ENCODE results near the gene FAM131B. TPM values are rescaled to one million over a fixed set of nuclear protein-coding genes. Genes with fewer than 3 reads are reported as not detected.

The FAM131B gene
- total RNA-seq, 2 donors from 2014 or later: 0.08 to 0.48 TPM

DNA sequence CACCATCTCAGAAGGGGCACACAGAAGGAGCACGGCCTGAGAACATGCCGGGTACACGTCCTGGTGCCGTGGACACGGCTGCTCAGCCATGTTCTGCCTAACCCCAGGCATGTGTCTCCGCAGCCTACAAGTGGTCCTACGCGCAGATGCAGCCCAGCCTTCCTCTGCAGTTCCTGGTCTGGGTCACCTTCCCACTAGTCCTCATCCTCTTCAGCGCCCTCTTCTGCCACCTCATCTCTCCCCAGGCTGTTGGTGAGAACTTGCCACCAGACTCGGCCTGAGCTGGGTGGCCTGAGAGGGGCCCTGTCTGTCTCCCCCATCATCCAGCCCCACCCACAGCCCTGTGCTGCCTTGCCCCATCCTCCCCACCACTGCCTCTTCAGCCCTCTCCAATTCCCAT, 41.3 kb downstream of the FAM131B start:
- Histone ChIP-seq H3K9me3 (no peaks in the 10 kb centered on the region), H3K27ac (no peak overlapping the region), H3K27me3 (no peaks in the 10 kb centered on the region), H3K4me3 (no peak overlapping the region), H3K36me3 (no peaks in the 10 kb centered on the region), H3K4me1 (peaks cover 0 to 13% of the 10 kb centered on the region in 2 donors)
- TF ChIP-seq, protein P1, sequence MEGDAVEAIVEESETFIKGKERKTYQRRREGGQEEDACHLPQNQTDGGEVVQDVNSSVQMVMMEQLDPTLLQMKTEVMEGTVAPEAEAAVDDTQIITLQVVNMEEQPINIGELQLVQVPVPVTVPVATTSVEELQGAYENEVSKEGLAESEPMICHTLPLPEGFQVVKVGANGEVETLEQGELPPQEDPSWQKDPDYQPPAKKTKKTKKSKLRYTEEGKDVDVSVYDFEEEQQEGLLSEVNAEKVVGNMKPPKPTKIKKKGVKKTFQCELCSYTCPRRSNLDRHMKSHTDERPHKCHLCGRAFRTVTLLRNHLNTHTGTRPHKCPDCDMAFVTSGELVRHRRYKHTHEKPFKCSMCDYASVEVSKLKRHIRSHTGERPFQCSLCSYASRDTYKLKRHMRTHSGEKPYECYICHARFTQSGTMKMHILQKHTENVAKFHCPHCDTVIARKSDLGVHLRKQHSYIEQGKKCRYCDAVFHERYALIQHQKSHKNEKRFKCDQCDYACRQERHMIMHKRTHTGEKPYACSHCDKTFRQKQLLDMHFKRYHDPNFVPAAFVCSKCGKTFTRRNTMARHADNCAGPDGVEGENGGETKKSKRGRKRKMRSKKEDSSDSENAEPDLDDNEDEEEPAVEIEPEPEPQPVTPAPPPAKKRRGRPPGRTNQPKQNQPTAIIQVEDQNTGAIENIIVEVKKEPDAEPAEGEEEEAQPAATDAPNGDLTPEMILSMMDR (IDR thresholded peaks at IDR 0.05): no peak
- peak; percentile 48 for DNase-seq (ENCODE audit: low spot score)

DNA sequence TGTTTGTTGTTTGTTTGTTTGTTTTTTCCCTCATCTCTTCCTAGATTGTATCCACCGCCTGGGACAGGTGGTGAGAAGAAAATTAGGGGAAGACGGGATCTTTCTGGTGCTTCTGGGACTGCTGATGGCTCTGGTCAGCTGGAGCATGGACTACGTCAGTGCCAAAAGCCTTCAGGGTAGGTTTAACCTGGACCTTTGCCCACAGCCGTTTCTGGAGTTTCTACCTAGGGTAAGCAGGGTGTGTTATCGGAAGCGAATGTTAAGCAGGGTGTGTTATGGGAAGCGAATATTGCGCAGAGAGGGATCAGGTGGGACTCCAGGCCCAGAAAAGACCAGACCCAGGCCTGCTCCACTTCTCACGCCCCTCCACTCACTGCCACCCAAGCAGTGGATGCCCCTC, 41.9 kb downstream of the FAM131B start:
- Histone ChIP-seq H3K27me3 (no peaks in the 10 kb centered on the region), H3K36me3 (no peaks in the 10 kb centered on the region), H3K4me3 (no peak overlapping the region), H3K27ac (no peak overlapping the region), H3K9me3 (no peaks in the 10 kb centered on the region), H3K4me1 (peaks cover 0 to 13% of the 10 kb centered on the region in 2 donors)
- TF ChIP-seq, protein P1 (IDR thresholded peaks at IDR 0.05): no peak
- no peak for DNase-seq (ENCODE audit: low spot score)

DNA sequence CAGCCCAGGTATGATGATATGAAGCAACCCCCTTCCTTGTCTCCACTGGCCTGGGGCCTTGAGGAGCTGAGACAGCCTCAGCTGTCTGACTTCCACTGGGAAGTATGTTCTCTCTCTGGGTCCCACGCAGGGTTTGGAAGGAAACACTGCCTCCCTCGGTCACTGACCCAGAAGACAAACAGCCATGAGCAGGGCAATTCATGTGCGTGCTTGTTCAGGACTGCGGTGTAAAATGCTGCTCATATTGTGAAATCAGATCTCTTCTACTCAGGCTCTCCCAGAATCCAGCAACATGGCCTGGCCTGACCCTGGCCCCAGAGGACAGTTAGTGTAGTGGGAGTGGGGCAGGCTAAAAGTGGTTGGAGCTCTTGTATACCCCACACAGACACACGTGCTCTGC, 43.9 kb downstream of the FAM131B start:
- Histone ChIP-seq H3K27me3 (no peaks in the 10 kb centered on the region), H3K9me3 (no peaks in the 10 kb centered on the region), H3K4me1 (peaks cover 0 to 11% of the 10 kb centered on the region in 2 donors), H3K36me3 (no peaks in the 10 kb centered on the region), H3K27ac (no peak overlapping the region), H3K4me3 (no peak overlapping the region)
- DNase-seq (ENCODE audit: low spot score): peak; percentile 54
- TF ChIP-seq, protein P1 (IDR thresholded peaks at IDR 0.05): no peak

DNA sequence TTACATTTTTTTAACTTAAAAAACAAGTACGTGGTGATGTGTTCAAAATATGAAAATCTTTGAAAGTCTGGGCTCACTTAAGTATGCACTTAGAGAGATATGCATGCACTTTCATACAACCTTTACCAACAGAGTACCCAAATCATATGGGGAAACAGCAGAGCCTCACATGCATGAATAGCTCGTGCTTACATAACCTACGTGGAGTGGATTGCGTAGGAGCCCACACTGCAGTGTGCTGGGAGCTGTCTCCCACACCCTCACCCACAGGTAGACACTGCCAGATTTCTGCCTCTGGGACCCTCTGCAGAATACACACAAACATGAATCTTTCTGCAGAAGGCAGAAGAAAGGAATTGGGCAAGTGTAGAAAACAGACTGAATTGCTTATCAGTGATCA, 46.0 kb downstream of the FAM131B start:
- DNase-seq (ENCODE audit: low spot score): peak; percentile 28
- H3K4me3 ChIP-seq: no peak overlapping the region
- no peaks in the 10 kb centered on the region for H3K27me3 ChIP-seq
- H3K9me3 ChIP-seq: no peaks in the 10 kb centered on the region
- no peaks in the 10 kb centered on the region for H3K4me1 ChIP-seq
- no peaks in the 10 kb centered on the region for H3K36me3 ChIP-seq
- H3K27ac ChIP-seq: no peak overlapping the region
- TF ChIP-seq, protein P1 (IDR thresholded peaks at IDR 0.05): no peak

DNA sequence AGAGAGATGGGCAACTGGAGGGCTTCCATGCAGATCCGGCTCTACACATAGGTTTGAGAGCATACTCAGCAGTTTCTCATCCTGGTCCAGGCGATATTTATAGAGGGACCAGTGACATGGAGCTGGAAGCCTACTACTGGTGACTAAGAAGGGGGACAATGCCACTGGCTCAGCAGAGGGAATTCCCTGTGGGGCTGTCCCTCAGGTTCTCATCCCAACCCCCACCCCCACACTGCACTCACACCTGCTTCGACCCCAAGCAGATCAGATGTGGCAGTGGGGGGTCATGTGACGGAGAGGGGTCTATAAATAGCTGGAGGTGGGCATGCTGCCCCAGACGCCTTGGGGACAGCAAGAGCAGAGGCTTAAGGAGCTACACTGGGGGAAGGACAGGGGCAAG, 46.7 kb downstream of the FAM131B start, which contains the start of gene CLCN1:
TSS of gene CLCN1 (plus strand) at position 336 of the 400 bp plus-strand sequence. CDS start 102 bp downstream, outside the sequence.
- no peak for DNase-seq (ENCODE audit: low spot score)
- H3K27ac ChIP-seq: no peak within 1 kb of the TSS
- TF ChIP-seq, protein P1 (IDR thresholded peaks at IDR 0.05): no peak
- no peaks in the 10 kb centered on the region for H3K4me1 ChIP-seq
- no peaks in the 10 kb centered on the region for H3K36me3 ChIP-seq
- H3K27me3 ChIP-seq: no peaks in the 10 kb centered on the region
- no peaks in the 10 kb centered on the region for H3K9me3 ChIP-seq
- H3K4me3 ChIP-seq: no peak within 1 kb of the TSS

DNA sequence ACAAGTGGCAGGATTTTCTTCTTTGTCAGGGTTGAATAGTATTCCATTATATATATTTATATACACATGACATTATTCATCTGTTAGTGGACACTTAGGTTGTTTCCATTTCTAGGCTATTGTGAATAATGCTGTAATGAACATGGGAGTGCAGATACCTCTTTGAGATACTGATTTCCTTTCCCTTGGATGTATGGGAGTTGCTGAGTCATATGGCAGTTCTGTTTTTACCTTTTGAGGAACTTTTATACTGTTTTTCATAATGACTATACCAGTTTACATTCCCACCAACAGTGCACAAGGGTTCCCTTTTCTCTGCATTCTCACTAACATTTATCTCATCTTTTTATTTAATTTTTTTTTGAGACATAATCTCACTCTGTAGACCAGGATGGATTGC, 48.4 kb downstream of the FAM131B start:
- H3K4me3 ChIP-seq: no peak overlapping the region

More for the DNA sequence above, 48.4 kb downstream of the FAM131B start:
- Histone ChIP-seq H3K27me3 (no peaks in the 10 kb centered on the region), H3K36me3 (no peaks in the 10 kb centered on the region), H3K9me3 (no peaks in the 10 kb centered on the region), H3K27ac (no peak overlapping the region), H3K4me1 (no peaks in the 10 kb centered on the region)
- TF ChIP-seq, protein P1 (IDR thresholded peaks at IDR 0.05): no peak
- no peak for DNase-seq (ENCODE audit: low spot score)
